Psoas muscle (tissue), 8 donors: ENCODE measurements around the gene ZNF366. TPM values are rescaled to one million over a fixed set of nuclear protein-coding genes. Genes with fewer than 3 reads are reported as not detected.

Experiments
- ATAC-seq, 4 donors: fragments of 200-7000 bp; cut with Tn5 transposase; one replicate each; pipeline ENCODE4 v1.9.1; 2020; ENCODE audit warnings: moderate library complexity in 3 of 4, mild to moderate bottlenecking in 2 of 4
- DNase-seq, 2 donors: peaks; one replicate each; pipeline ENCODE4 v3.0.0-alpha.2; 2020
- H3K27ac ChIP-seq: fragments of 200-600 bp; one replicate; pipeline ENCODE4 v1.8.0; 2022
- H3K27me3 ChIP-seq, 3 donors: fragments of 200-600 bp in 1 of 3; one replicate each; pipeline versions ENCODE4 v1.6.1 to v1.8.0; 2013 to 2022; ENCODE audit warnings: low read length in 2 of 3, mild to moderate bottlenecking in 2 of 3, moderate library complexity in 1 of 3; ENCODE audit not compliant: insufficient read depth in 3 of 3
- H3K36me3 ChIP-seq, 2 donors: fragments of 200-600 bp in 1 of 2; one replicate each; pipeline versions ENCODE4 v1.6.1 to v1.8.0; 2013 to 2022; ENCODE audit warnings: low read depth in 1 of 2, mild to moderate bottlenecking in 1 of 2, moderate library complexity in 1 of 2; ENCODE audit not compliant: insufficient read depth in 1 of 2
- H3K4me1 ChIP-seq: fragments of 200-600 bp; one replicate; pipeline ENCODE4 v1.8.0; 2022
- H3K4me3 ChIP-seq: fragments of 200-600 bp; one replicate; pipeline ENCODE4 v1.8.0; 2022; ENCODE audit warnings: mild to moderate bottlenecking
- H3K9me3 ChIP-seq: fragments of 200-600 bp; one replicate; pipeline ENCODE4 v1.8.0; 2022
- CTCF ChIP-seq: fragments of 200-600 bp; IDR thresholded peaks from one replicate; pipeline ENCODE4 v1.8.0; 2022; ENCODE audit warnings: antibody characterized with exemption
- WGBS, 3 donors: extraction: QIAGEN DNeasy Blood & Tissue Kit; methylation state at CpG; one replicate each; pipeline versions ENCODE4 v1.1.6 to v1.1.7; 2013; 5-methylcytosine and 5-hydroxymethylcytosine counted together
- intact Hi-C, 2 donors: fragments of 100-400 bp; cut with DNase I; formaldehyde crosslinking; loops; one replicate each; pipeline versions ENCODE4 v1.11.0 to v1.14.2; 2022
- polyA plus RNA-seq, 3 donors: library from polyadenylated mRNA; stranded (reverse); fragments of 200-250 nt; gene quantifications; one replicate each; pipeline ENCODE4 v1.2.3, GENCODE V29; 2013
- total RNA-seq, 4 donors: library from RNA; stranded (reverse); fragmentation: NEBNext Ultra II Directional in 2 of 4; extraction: Animal tissue kit (Norgen Biotek cat#: 25700) in 2 of 4; gene quantifications; one replicate each; pipeline versions ENCODE4 v1.2.1 to v1.2.4, GENCODE V29; 2021 to 2023
- donor health status: healthy with polysubstance abuse.
- donor health status: DM: no; HTN: no; CAD: no; lungs with moderate emphysema.
- donor health status: Bipolar disorder and iron deficiency.
- donor health status: healthy.
- donor health status: DM: yes; HTN: yes; CAD: no.
- donor health status: DM: no; HTN: no; CAD: no.
- donor health status: DM: no; HTN: no; CAD: no.
- donor health status: DM: yes; HTN: yes; CAD: no.

The ZNF366 gene
- total and polyA plus RNA-seq, 7 donors: 1.2 to 6.6 (median 3.4) TPM

GRCh38 chr5:72456391-72457074 lies 50.7 kb downstream of the ZNF366 start:
- 97 to 98% (median 98%) methylated on average over 8 of the region's 8 CpGs for WGBS, 3 donors
- H3K4me1 ChIP-seq: peaks cover 32% of the 10 kb centered on the region
- intact Hi-C loops: no loop called here
- no peak overlapping the region for H3K27ac ChIP-seq
- no peaks in the 10 kb centered on the region for H3K9me3 ChIP-seq
- ATAC-seq (no peak), DNase-seq (no peak)
- H3K4me3 ChIP-seq: no peak overlapping the region
- no peaks in the 10 kb centered on the region for H3K36me3 ChIP-seq
- H3K27me3 ChIP-seq: no peaks in the 10 kb centered on the region
- no peak for TF ChIP-seq CTCF

GRCh38 chr5:72455476-72455875 lies 51.7 kb downstream of the ZNF366 start:
- no peaks in the 10 kb centered on the region for H3K27me3 ChIP-seq
- no peak for DNase-seq
- H3K9me3 ChIP-seq: no peaks in the 10 kb centered on the region
- TF ChIP-seq CTCF: no peak
- H3K27ac ChIP-seq: peak overlapping the region; percentile 94
- 62 to 72% (median 66%) methylated on average over 9 of the region's 9 CpGs for WGBS, 3 donors
- no peaks in the 10 kb centered on the region for H3K36me3 ChIP-seq
- ATAC-seq: no peak
- H3K4me1 ChIP-seq: peaks cover 40% of the 10 kb centered on the region
- intact Hi-C loops: no loop called here
- no peak overlapping the region for H3K4me3 ChIP-seq

- H3K4me1 ChIP-seq: peaks cover 40% of the 10 kb centered on the region
- H3K4me3 ChIP-seq: no peak overlapping the region
- intact Hi-C loops: loop anchor here (5.0 kb wide), 2 partner anchors 52 to 78 kb away; partner anchors contain the start of gene ZNF366 (in 1 of the 2)
- no peak for TF ChIP-seq CTCF
- ATAC-seq: no peak
- WGBS, 3 donors: 87 to 94% (median 91%) methylated on average over 2 of the region's 2 CpGs
- H3K27me3 ChIP-seq: no peaks in the 10 kb centered on the region
- peak overlapping the region; percentile 94 for H3K27ac ChIP-seq
- no peaks in the 10 kb centered on the region for H3K36me3 ChIP-seq
- H3K9me3 ChIP-seq: no peaks in the 10 kb centered on the region
- DNase-seq: no peak
Measured at GRCh38 chr5:72454996-72455395, 52.2 kb downstream of the ZNF366 start.

- no peak for TF ChIP-seq CTCF
- peak in 3 of 4 donors; percentile 8 to 22 (median 18) for ATAC-seq
- H3K9me3 ChIP-seq: no peaks in the 10 kb centered on the region
- H3K36me3 ChIP-seq: no peaks in the 10 kb centered on the region
- 22 to 25% (median 23%) methylated on average over 4 of the region's 4 CpGs for WGBS, 3 donors
- H3K4me1 ChIP-seq: peaks cover 31% of the 10 kb centered on the region
- no peak for DNase-seq
- H3K27ac ChIP-seq: peak overlapping the region; percentile 94
- H3K27me3 ChIP-seq: no peaks in the 10 kb centered on the region
- intact Hi-C loops: loop anchor here (5.0 kb wide), 2 partner anchors 54 to 76 kb away; partner anchors contain the start of gene ZNF366 (in 1 of the 2)
- peak overlapping the region; percentile 3 for H3K4me3 ChIP-seq
Measured at GRCh38 chr5:72453246-72453775, 53.9 kb downstream of the ZNF366 start.
